Astrocyte of the spinal cord (primary cell): ENCODE measurements around the gene RNF212B.
A peak's percentile ranks its signal among the peaks of the same experiment; 100 is the strongest.

ENCODE experiments used
- DNase-seq: peaks from one replicate; pipeline ENCODE4 v3.0.0; 2011; ENCODE audit warnings: low read depth, low spot score
- H3K4me3 ChIP-seq: 2 replicates; pipeline ENCODE4 v1.5.1; 2011; ENCODE audit warnings: low read depth, mild to moderate bottlenecking, low read length, moderate library complexity
- in situ Hi-C: cut with HindIII; loops from 2 replicates; pipeline ENCODE4 v1.10.0; 2017; ENCODE audit warnings: low sequenced_read_pairs
- TF ChIP-seq, protein P1 (sequence below): IDR thresholded peaks from 2 replicates; pipeline ENCODE4 v1.5.1; 2012; ENCODE audit warnings: low read depth, mild to moderate bottlenecking, low read length, inconsistent platforms

The RNF212B gene

GRCh38 chr14:23296012-23296777 is 58.5 kb downstream of the RNF212B start:
- TF ChIP-seq, protein P1, sequence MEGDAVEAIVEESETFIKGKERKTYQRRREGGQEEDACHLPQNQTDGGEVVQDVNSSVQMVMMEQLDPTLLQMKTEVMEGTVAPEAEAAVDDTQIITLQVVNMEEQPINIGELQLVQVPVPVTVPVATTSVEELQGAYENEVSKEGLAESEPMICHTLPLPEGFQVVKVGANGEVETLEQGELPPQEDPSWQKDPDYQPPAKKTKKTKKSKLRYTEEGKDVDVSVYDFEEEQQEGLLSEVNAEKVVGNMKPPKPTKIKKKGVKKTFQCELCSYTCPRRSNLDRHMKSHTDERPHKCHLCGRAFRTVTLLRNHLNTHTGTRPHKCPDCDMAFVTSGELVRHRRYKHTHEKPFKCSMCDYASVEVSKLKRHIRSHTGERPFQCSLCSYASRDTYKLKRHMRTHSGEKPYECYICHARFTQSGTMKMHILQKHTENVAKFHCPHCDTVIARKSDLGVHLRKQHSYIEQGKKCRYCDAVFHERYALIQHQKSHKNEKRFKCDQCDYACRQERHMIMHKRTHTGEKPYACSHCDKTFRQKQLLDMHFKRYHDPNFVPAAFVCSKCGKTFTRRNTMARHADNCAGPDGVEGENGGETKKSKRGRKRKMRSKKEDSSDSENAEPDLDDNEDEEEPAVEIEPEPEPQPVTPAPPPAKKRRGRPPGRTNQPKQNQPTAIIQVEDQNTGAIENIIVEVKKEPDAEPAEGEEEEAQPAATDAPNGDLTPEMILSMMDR: no peak
- no peak for DNase-seq
- in situ Hi-C loops: no loop called here
- no peak overlapping the region for H3K4me3 ChIP-seq

DNA sequence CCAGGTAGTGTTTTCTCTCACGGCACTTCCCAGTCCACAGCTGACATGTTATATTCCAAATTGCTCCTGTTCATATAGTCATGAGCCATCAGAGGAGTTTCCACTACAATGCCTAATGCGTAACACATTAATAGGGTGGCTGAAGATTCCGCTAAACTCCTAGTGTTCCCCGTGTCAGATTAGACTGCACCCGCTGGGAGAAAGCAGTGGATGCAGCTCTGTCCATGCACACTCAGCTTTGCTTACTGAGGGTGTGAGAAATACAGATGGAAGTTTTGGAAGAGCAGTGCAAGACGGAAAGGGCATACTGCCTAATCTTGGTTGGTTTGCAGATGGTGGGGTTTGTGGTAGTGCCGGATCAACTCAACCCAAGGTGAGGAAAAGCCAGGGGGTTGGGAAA is 59.4 kb downstream of the RNF212B start:
- in situ Hi-C loops: no loop called here
- DNase-seq: no peak
- TF ChIP-seq, protein P1: no peak
- H3K4me3 ChIP-seq: no peak overlapping the region

DNA sequence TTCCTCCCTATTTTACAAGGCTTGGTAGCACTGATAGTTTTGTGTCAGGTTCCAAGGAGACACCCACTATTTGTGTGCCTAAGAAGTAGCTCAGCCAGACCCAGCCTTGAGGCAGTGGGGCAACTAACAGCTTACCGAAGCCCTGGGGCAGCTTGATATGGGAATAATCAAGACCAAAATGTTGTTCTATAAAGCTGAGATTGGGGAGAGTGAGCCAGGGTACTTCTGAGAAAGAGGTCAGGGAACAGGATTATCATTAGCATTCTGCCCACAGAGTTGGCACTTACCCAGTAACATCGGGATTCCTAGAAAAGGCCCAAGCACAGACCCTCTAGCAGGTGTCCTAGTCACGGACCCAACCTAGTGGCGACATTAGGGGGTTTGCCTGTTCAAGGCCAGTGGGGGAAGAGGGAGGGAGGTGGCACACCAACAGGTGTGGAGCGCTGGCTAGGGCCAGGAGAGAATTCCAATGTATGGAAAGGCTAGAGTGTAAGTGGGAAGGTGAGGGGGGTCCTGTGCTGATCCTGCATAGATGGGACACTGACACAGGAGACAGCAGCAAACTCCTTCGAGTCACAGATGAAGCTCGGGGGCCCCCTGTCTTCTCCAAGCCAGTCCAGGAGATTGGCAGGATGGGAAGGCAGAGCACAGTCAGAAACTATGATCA is 60.0 kb downstream of the RNF212B start:
- no peak overlapping the region for H3K4me3 ChIP-seq
- DNase-seq: no peak
- TF ChIP-seq, protein P1: no peak
- in situ Hi-C loops: no loop called here

DNA sequence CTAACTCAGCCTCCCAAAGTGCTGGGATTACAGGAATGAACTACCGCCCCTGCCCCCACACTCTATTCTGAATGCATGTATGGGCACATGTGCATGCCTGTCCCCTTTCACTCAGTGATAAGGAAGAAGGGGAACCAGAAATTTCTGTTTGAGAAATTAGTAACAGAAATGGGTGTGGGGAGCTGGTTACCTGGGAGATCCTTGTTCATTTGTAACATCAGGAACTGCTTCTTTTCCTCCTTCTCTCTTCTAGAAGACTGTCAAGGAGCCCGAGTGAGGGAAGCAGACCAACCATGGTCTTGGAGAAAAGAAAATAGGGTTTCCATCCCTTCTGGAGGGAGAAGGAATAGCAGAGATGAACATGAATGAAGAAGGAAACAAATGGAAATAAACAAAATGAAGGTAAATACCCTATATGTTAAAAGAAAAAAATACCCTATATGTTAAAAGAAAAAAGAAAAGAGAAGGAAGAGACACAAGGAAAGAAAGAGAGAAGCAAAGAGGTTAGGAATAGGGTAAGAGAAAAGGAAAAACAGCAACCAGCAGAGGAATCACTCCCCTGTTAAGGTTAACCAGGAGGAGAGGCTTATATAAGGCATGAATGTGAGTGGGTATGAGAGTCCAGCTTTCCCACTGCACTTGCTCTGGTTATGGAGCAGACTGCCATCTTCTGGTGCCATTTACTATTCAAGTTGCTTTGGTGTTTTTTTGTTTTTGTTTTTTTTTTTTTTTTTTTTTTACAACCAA is 61.6 kb downstream of the RNF212B start:
- DNase-seq: peak; percentile 53
- TF ChIP-seq, protein P1: peak; percentile 29
- H3K4me3 ChIP-seq: no peak overlapping the region
- in situ Hi-C loops: no loop called here

- no peak for DNase-seq
- in situ Hi-C loops: no loop called here
- TF ChIP-seq, protein P1: no peak
- peak overlapping the region; percentile 63 for H3K4me3 ChIP-seq
These were observed 62.4 kb downstream of the RNF212B start for GRCh38 chr14:23299986-23300686.

DNA sequence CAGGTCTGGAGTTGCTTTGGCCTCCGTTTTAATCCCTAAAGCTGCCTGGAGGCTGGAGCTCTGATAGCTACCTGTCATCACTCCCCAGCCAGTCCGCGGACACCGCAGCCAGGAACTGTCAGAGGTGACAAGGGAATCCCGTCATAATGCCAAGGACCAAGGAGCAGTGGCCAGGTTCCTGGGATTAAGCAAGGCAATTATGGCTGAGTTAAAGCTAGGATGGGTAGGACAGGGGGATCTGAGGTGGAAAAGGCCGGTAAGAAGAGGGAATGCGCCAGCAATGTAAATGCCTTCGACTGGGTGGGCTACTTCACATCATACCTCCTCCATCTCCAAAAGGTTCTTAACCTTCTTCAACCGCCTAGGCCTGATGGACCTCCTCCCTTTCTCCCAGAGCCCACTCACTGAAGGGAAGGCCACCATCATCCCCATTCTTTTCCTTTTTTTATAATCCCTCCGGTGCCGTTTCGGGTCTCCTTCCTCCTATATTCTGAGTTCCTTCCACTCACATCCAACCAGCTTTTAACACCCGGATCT is 63.0 kb downstream of the RNF212B start:
- TF ChIP-seq, protein P1: no peak
- in situ Hi-C loops: no loop called here
- peak; percentile 18 for DNase-seq
- peak overlapping the region; percentile 63 for H3K4me3 ChIP-seq
